AG08396 (cell line): ENCODE data around the gene ARHGAP10.
"Not testable (repeated sequence)": the region's sequence is repeated elsewhere in the genome, so short reads cannot be mapped to it uniquely, and the experiment has no call there.

Experiments used
- DNase-seq: peaks from one replicate; pipeline ENCODE4 v3.0.0; 2012; ENCODE audit warnings: low spot score, mixed read lengths

ARHGAP10 gene

GRCh38 chr4:147847751-147848590 lies 116.1 kb downstream of the ARHGAP10 start:
- no peak for DNase-seq

- no peak for DNase-seq
Observed at GRCh38 chr4:147848634-147849033, 116.7 kb downstream of the ARHGAP10 start.

GRCh38 chr4:147851135-147851534 lies 119.2 kb downstream of the ARHGAP10 start:
- DNase-seq = no peak

- DNase-seq = peak; percentile 55
Observed at GRCh38 chr4:147853706-147854105, 121.8 kb downstream of the ARHGAP10 start.

- DNase-seq = no peak
Observed at GRCh38 chr4:147854154-147854553, 122.3 kb downstream of the ARHGAP10 start.

GRCh38 chr4:147855571-147856009 lies 123.7 kb downstream of the ARHGAP10 start:
- DNase-seq = no peak

- no peak for DNase-seq
Observed at GRCh38 chr4:147860960-147861359, 129.1 kb downstream of the ARHGAP10 start.

- no peak for DNase-seq
Observed at GRCh38 chr4:147862043-147862692, 130.3 kb downstream of the ARHGAP10 start.

GRCh38 chr4:147863111-147863747 lies 131.3 kb downstream of the ARHGAP10 start:
- DNase-seq = no peak

- DNase-seq = no peak
Observed at GRCh38 chr4:147863808-147864472, 132.1 kb downstream of the ARHGAP10 start.

GRCh38 chr4:147864607-147865006 lies 132.7 kb downstream of the ARHGAP10 start:
- no peak for DNase-seq

GRCh38 chr4:147865926-147866325 lies 134.0 kb downstream of the ARHGAP10 start:
- no peak for DNase-seq

- DNase-seq = peak; percentile 73
Observed at GRCh38 chr4:147866532-147867271, 134.8 kb downstream of the ARHGAP10 start.

- no peak for DNase-seq
Observed at GRCh38 chr4:147874109-147874508, 142.2 kb downstream of the ARHGAP10 start.

- no peak for DNase-seq
Observed at GRCh38 chr4:147877308-147877771, 145.5 kb downstream of the ARHGAP10 start.

GRCh38 chr4:147879676-147880075 lies 147.8 kb downstream of the ARHGAP10 start:
- no peak for DNase-seq

GRCh38 chr4:147880511-147880910 lies 148.6 kb downstream of the ARHGAP10 start:
- no peak for DNase-seq

GRCh38 chr4:147884536-147884935 lies 152.6 kb downstream of the ARHGAP10 start:
- no peak for DNase-seq

GRCh38 chr4:147885216-147885615 lies 153.3 kb downstream of the ARHGAP10 start:
- not testable (repeated sequence) for DNase-seq

- DNase-seq = no peak
Observed at GRCh38 chr4:147891476-147892115, 159.7 kb downstream of the ARHGAP10 start.

- DNase-seq = no peak
Observed at GRCh38 chr4:147899512-147899911, 167.6 kb downstream of the ARHGAP10 start.
